ENCODE measurements around the gene COX14. TPM values are rescaled to one million over a fixed set of nuclear protein-coding genes. Genes with fewer than 3 reads are reported as not detected.
"Not testable (repeated sequence)": the region's sequence is repeated elsewhere in the genome, so short reads cannot be mapped to it uniquely, and the experiment has no call there.

Gene COX14
- polyA plus RNA-seq, 1 donor (not counting 4 experiments of a cell fraction or from before 2014, with no cell fraction given) = 96.6 TPM

DNA sequence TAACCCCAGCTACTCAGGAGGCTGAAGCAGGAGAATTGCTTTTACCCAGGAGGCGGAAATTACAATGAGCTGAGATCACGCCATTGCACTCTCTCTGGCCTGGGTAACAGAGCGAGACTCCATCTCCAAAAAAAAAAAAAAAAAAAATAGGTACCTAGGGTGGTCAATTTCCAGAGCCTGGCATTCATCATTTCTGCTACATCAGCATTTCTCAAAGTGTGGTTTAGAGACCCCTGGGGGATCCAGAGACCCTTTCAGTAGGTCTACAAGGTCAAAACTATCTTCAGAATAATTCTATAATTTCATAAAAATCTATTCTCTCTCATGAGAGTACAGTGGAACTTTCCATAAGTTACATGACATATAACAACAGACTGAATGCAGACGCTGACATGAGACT lies 35.2 kb downstream of the COX14 start:
- Histone ChIP-seq H3K9ac (ENCODE audit: control insufficient read depth, extremely low read depth, insufficient read depth, low read length) (no peak overlapping the region), H3K27ac (ENCODE audit: control insufficient read depth, insufficient read depth, low read length) (no peak overlapping the region), H3K9me3 (ENCODE audit: control insufficient read depth, low read depth, low read length) (no peaks in the 10 kb centered on the region), H2AFZ (ENCODE audit: control insufficient read depth, low read length) (no peak overlapping the region), H3K4me1 (ENCODE audit: control insufficient read depth, extremely low read depth, insufficient read depth, low read length) (no peaks in the 10 kb centered on the region), H4K20me1 (ENCODE audit: control insufficient read depth, extremely low read depth, insufficient read depth, low read length) (no peaks in the 10 kb centered on the region), H3K4me3 (ENCODE audit: control insufficient read depth in 2 of 3, extremely low read depth in 1 of 3, insufficient read depth in 2 of 3, low read depth in 1 of 3, low read length in 3 of 3) (no peak overlapping the region), H3K79me2 (ENCODE audit: control insufficient read depth, insufficient read depth, low read length) (peaks cover 11% of the 10 kb centered on the region), H3K36me3 (ENCODE audit: control insufficient read depth in 2 of 2, extremely low read depth in 1 of 2, insufficient read depth in 2 of 2, low read length in 2 of 2) (peaks cover 5 to 6% of the 10 kb centered on the region in 2 experiments), H3K27me3 (ENCODE audit: control insufficient read depth, extremely low read depth, insufficient read depth, low read length) (no peaks in the 10 kb centered on the region), H3K9me1 (ENCODE audit: control insufficient read depth, extremely low read depth, insufficient read depth, low read length) (no peaks in the 10 kb centered on the region), H3K4me2 (ENCODE audit: control insufficient read depth, extremely low read depth, insufficient read depth, low read depth, low read length) (no peak overlapping the region)
- dilution Hi-C loops (cut with MboI; ENCODE audit: extremely low pct_ligation_motif_present, low sequenced_read_pairs) = no loop called here
- TF ChIP-seq, protein P1, sequence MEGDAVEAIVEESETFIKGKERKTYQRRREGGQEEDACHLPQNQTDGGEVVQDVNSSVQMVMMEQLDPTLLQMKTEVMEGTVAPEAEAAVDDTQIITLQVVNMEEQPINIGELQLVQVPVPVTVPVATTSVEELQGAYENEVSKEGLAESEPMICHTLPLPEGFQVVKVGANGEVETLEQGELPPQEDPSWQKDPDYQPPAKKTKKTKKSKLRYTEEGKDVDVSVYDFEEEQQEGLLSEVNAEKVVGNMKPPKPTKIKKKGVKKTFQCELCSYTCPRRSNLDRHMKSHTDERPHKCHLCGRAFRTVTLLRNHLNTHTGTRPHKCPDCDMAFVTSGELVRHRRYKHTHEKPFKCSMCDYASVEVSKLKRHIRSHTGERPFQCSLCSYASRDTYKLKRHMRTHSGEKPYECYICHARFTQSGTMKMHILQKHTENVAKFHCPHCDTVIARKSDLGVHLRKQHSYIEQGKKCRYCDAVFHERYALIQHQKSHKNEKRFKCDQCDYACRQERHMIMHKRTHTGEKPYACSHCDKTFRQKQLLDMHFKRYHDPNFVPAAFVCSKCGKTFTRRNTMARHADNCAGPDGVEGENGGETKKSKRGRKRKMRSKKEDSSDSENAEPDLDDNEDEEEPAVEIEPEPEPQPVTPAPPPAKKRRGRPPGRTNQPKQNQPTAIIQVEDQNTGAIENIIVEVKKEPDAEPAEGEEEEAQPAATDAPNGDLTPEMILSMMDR (optimal IDR thresholded peaks at IDR 0.05 in 1 of 3, IDR thresholded peaks at IDR 0.05 in 1 of 3, conservative IDR thresholded peaks at IDR 0.05 in 1 of 3; ENCODE audit: extremely low read depth in 1 of 3, insufficient read depth in 2 of 3, low read length in 3 of 3) = no peak
- no peak for TF ChIP-seq EZH2 (IDR thresholded peaks at IDR 0.05; ENCODE audit: low read length)
- FAIRE-seq (no peak), DNase-seq (ENCODE audit: low read depth, low spot score) (no peak)

DNA sequence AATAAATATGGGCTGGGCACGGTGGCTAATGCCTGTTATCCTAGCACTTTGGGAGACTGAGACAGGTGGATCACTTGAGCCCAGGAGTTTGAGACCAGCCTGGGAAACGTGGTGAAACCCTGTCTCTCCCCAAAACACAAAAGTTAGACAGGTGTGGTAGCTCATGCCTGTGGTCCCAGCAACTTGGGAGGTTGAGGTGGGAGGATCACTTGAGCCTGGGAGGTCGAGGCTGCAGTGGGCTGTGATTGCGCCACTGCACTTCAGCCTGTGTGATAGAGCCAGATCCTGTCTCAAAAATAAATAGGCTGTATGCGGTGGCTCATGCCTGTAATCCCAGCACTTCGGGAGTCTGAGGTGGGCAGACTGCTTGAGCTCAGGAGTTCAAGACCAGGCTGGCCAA lies 36.0 kb downstream of the COX14 start:
- H3K27me3 ChIP-seq (ENCODE audit: control insufficient read depth, extremely low read depth, insufficient read depth, low read length); H3K4me2 ChIP-seq (ENCODE audit: control insufficient read depth, extremely low read depth, insufficient read depth, low read depth, low read length); dilution Hi-C loops (cut with MboI; ENCODE audit: extremely low pct_ligation_motif_present, low sequenced_read_pairs); FAIRE-seq; H3K36me3 ChIP-seq (ENCODE audit: control insufficient read depth in 2 of 2, extremely low read depth in 1 of 2, insufficient read depth in 2 of 2, low read length in 2 of 2); H3K9me1 ChIP-seq (ENCODE audit: control insufficient read depth, extremely low read depth, insufficient read depth, low read length); H3K4me1 ChIP-seq (ENCODE audit: control insufficient read depth, extremely low read depth, insufficient read depth, low read length); H3K9ac ChIP-seq (ENCODE audit: control insufficient read depth, extremely low read depth, insufficient read depth, low read length); H4K20me1 ChIP-seq (ENCODE audit: control insufficient read depth, extremely low read depth, insufficient read depth, low read length); H3K27ac ChIP-seq (ENCODE audit: control insufficient read depth, insufficient read depth, low read length); H2AFZ ChIP-seq (ENCODE audit: control insufficient read depth, low read length); H3K4me3 ChIP-seq (ENCODE audit: control insufficient read depth in 2 of 3, extremely low read depth in 1 of 3, insufficient read depth in 2 of 3, low read depth in 1 of 3, low read length in 3 of 3); DNase-seq (ENCODE audit: low read depth, low spot score); H3K9me3 ChIP-seq (ENCODE audit: control insufficient read depth, low read depth, low read length): not testable (repeated sequence)
- peaks cover 11% of the 10 kb centered on the region for H3K79me2 ChIP-seq (ENCODE audit: control insufficient read depth, insufficient read depth, low read length)

DNA sequence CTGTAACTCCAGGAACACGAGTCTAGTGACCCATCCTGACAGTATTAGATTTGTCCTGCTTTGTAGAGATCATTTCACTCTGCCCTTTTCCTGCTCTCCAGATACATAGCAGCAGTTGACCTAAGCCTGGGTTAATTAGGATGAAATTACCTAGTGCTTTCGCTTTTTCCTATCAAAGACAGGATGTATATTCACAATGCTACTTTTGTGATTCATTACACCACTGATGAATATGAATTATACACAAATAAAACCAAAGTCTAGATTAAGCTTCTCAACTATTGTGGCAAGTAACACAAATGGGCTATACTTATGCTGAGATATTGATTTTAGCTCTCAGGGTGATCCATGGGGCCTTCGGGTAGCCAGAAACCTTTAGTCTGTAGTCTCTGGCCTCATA lies 37.3 kb downstream of the COX14 start:
- no peaks in the 10 kb centered on the region for H3K9me3 ChIP-seq (ENCODE audit: control insufficient read depth, low read depth, low read length)
- no peaks in the 10 kb centered on the region for H3K4me1 ChIP-seq (ENCODE audit: control insufficient read depth, extremely low read depth, insufficient read depth, low read length)
- no peak overlapping the region for H2AFZ ChIP-seq (ENCODE audit: control insufficient read depth, low read length)
- no peaks in the 10 kb centered on the region for H3K9me1 ChIP-seq (ENCODE audit: control insufficient read depth, extremely low read depth, insufficient read depth, low read length)
- FAIRE-seq = no peak
- TF ChIP-seq, protein P1 (optimal IDR thresholded peaks at IDR 0.05 in 1 of 3, IDR thresholded peaks at IDR 0.05 in 1 of 3, conservative IDR thresholded peaks at IDR 0.05 in 1 of 3; ENCODE audit: extremely low read depth in 1 of 3, insufficient read depth in 2 of 3, low read length in 3 of 3) = no peak
- TF ChIP-seq EZH2 (IDR thresholded peaks at IDR 0.05; ENCODE audit: low read length) = no peak
- no peak overlapping the region for H3K27ac ChIP-seq (ENCODE audit: control insufficient read depth, insufficient read depth, low read length)
- H3K4me2 ChIP-seq (ENCODE audit: control insufficient read depth, extremely low read depth, insufficient read depth, low read depth, low read length) = no peak overlapping the region
- peaks cover 16% of the 10 kb centered on the region for H3K79me2 ChIP-seq (ENCODE audit: control insufficient read depth, insufficient read depth, low read length)
- peaks cover 0 to 5% of the 10 kb centered on the region in 2 experiments for H3K36me3 ChIP-seq (ENCODE audit: control insufficient read depth in 2 of 2, extremely low read depth in 1 of 2, insufficient read depth in 2 of 2, low read length in 2 of 2)
- no peak overlapping the region for H3K9ac ChIP-seq (ENCODE audit: control insufficient read depth, extremely low read depth, insufficient read depth, low read length)
- H3K27me3 ChIP-seq (ENCODE audit: control insufficient read depth, extremely low read depth, insufficient read depth, low read length) = no peaks in the 10 kb centered on the region
- no peak for DNase-seq (ENCODE audit: low read depth, low spot score)
- no peaks in the 10 kb centered on the region for H4K20me1 ChIP-seq (ENCODE audit: control insufficient read depth, extremely low read depth, insufficient read depth, low read length)
- H3K4me3 ChIP-seq (ENCODE audit: control insufficient read depth in 2 of 3, extremely low read depth in 1 of 3, insufficient read depth in 2 of 3, low read depth in 1 of 3, low read length in 3 of 3) = no peak overlapping the region
- dilution Hi-C loops (cut with MboI; ENCODE audit: extremely low pct_ligation_motif_present, low sequenced_read_pairs) = no loop called here
